HG02840 (cell line): ENCODE results near the gene FOSL2.

Source experiments
- ATAC-seq: cut with Tn5 transposase; IDR thresholded peaks from one replicate; pipeline ENCODE4 v1.9.1; 2021; ENCODE audit warnings: mild to moderate bottlenecking, moderate library complexity, moderate number of reproducible peaks; ENCODE audit not compliant: unreplicated experiment, low FRiP score

FOSL2 gene

GRCh38 chr2:28393114-28393836, 617 bp downstream of the FOSL2 start:
- no peak for ATAC-seq

- no peak for ATAC-seq
Measured at GRCh38 chr2:28394331-28394877, 1.7 kb downstream of the FOSL2 start.

GRCh38 chr2:28394997-28395333, 2.3 kb downstream of the FOSL2 start:
- ATAC-seq, result no peak

DNA sequence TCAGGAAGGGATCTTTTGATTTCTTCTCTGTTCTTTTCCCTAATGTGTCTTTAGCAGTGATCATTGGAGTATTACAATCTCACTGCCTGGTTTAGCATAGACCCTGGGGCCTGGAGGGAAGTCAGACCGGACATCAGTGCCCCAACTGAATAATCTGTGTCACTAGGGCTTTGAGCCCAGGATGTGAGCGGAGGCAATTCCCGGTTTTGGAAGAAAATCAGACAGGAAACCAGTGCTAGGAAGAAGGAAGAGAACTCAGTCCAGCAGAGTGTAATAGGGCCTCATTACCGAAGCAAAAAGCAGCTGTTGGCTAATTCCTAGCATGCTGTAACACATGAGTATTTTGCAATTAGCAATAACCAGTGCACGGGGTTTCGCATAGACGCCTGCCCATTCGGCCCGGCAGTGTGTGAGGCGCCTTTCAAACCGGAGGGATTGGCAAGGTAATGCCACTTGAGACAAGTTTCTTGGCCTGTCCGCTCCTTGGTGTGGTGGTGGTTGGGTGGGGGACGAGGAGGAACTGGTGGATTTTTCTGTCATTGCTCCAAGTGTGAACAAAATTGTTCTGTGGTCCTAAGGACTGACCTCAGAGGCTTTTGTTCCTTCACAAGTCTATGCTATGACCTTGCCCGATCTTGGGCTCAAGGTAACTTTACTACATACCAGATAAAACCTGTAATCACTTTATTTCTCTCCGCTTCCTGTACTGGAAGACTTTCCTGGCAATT, 2.8 kb downstream of the FOSL2 start:
- ATAC-seq, result no peak

- no peak for ATAC-seq
Measured at GRCh38 chr2:28397043-28397381, 4.4 kb downstream of the FOSL2 start.

DNA sequence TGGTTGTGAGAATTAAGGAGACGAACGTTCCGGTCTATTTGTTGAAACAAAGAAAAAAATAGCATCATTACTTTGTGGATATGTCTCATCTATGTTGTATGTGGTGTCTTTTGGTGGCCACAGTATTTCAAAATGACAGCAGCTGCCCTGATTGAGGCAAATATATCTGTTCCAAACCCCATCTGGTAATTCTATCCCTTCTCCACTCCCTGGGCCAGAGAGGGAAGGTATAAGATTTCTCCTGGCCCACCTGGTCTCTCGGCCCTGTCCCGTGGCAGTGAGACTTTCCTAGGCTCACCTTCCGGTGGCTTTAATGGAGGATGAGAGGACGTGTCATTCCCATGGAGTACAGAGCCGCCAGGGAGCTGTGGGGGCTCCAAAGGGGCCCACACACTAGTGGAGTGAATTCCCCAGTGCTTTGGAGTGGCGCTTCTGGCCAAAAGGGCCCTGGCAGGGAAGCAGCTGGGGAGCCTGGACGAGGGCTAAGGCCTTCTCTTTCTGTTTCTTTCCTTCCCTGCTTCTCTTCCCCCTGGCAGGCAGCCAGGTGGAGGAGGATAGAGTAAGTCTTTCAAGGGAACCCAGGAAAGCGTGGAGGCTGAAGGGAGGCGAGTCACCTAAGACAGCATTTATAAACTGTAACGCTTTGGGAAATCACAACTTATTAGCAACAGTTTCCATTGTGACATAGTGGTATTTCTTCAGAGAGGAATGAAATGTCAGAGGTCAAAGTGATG, 5.6 kb downstream of the FOSL2 start:
- no peak for ATAC-seq

GRCh38 chr2:28399289-28399688, 6.6 kb downstream of the FOSL2 start:
- no peak for ATAC-seq

- no peak for ATAC-seq
Measured at GRCh38 chr2:28399956-28400355, 7.3 kb downstream of the FOSL2 start.

GRCh38 chr2:28400419-28400818, 7.8 kb downstream of the FOSL2 start:
- no peak for ATAC-seq

DNA sequence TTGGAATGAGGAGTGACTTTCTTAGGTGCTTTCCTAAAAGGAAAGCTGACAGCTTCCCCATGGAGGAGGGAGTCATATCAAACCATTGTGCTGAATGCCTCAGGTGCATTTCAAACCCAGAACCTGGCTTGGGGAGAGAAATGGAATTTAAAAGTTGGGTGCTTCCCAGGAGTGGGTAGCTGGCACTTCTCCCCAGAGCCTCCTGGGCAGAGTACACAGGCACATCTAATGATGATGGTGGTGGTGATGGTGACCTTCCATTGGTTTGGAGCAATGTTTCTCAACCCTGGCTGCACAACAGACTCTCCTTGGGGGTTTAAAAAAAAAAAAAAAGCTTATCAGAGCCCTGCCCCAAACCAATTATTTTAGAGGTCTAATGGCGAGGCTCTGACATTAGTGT, 8.3 kb downstream of the FOSL2 start:
- ATAC-seq, result no peak

GRCh38 chr2:28401411-28401810, 8.8 kb downstream of the FOSL2 start:
- no peak for ATAC-seq

- ATAC-seq, result no peak
Measured at GRCh38 chr2:28401948-28402550, 9.4 kb downstream of the FOSL2 start.

- ATAC-seq, result no peak
Measured at GRCh38 chr2:28403370-28403956, 10.8 kb downstream of the FOSL2 start.

DNA sequence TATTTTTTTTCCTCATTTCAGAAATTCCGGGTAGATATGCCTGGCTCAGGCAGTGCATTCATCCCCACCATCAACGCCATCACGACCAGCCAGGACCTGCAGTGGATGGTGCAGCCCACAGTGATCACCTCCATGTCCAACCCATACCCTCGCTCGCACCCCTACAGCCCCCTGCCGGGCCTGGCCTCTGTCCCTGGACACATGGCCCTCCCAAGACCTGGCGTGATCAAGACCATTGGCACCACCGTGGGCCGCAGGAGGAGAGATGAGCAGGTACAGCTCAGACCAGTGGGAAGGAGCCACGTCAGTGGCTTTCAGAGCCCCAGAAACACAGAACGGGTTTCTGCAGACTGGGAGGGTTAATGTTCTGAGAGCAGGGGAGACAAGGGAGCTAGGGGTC, 11.4 kb downstream of the FOSL2 start:
- ATAC-seq, result no peak

- no peak for ATAC-seq
Measured at GRCh38 chr2:28405537-28405936, 12.9 kb downstream of the FOSL2 start.

- ATAC-seq, result no peak
Measured at GRCh38 chr2:28406276-28407096, 13.8 kb downstream of the FOSL2 start.

- no peak for ATAC-seq
Measured at GRCh38 chr2:28407131-28407975, 14.7 kb downstream of the FOSL2 start.

GRCh38 chr2:28407976-28408690, 15.5 kb downstream of the FOSL2 start:
- no peak for ATAC-seq
